Umbilical cord (tissue), 2 donors: ENCODE measurements around the gene KLK7. TPM values are rescaled to one million over a fixed set of nuclear protein-coding genes. Genes with fewer than 3 reads are reported as not detected.
"Not testable (repeated sequence)": the region's sequence is repeated elsewhere in the genome, so short reads cannot be mapped to it uniquely, and the experiment has no call there.

Source experiments
- DNase-seq: peaks from one replicate; pipeline ENCODE4 v3.0.0-alpha.2; 2015; ENCODE audit warnings: low spot score
- total RNA-seq: library from RNA; depleted of rRNA; stranded (reverse); fragments of >200 nt; gene quantifications from one replicate; pipeline ENCODE4 v1.2.3, GENCODE V29; 2014; ENCODE audit warnings: low replicate concordance; ENCODE audit not compliant: insufficient read depth

KLK7 gene
- total RNA-seq, 1 donor from 2014 or later = 0.72 TPM

DNA sequence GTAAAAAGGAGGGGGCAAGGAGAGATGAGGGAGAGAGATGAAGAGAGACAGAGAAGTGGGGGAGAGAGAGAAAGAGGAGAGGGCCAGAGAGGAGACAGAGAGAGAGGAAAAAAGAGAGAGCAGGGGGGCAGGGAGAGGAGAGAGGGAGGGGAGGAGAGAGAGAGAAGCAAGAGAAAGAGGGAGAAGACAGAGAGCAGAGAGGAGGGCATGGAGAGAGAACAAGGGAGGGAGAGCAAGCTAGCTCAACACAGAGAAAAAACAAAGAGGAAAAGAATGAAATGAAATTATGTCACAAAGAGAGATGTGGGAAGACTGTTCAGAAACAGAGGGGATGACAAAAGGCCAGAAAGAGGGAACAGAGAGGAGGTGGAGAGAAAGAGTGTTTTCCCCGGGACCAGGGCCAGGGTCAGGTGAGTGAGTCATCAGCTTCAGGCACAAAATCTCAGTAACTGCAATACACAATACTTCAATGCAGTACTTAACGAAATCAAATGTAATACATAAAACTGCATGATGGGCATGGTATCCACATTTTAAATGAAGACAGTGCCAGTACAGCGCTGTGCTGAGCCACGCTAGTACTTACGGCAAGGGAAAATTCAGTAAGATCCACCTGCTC is 4.8 kb downstream of the KLK7 start:
- DNase-seq = no peak

DNA sequence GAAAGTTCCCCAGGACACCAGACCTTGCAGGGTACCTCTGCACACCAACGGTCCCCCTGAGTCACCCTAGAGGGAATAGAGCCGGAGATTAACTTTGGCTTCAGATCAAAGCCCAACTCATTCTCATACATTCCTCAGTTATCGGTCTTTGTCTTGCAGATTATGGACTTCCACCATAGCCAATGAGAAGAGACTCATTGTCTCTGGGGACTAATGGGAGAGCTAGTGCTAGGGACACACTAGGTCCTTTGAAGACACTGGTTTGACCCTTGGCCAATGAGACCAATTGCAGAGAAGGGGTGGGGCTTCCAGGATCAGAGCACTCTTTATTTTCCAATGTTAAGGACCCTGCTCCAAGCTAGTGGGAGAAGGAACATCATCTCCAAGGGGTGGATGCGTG is 6.1 kb downstream of the KLK7 start:
- DNase-seq = no peak

DNA sequence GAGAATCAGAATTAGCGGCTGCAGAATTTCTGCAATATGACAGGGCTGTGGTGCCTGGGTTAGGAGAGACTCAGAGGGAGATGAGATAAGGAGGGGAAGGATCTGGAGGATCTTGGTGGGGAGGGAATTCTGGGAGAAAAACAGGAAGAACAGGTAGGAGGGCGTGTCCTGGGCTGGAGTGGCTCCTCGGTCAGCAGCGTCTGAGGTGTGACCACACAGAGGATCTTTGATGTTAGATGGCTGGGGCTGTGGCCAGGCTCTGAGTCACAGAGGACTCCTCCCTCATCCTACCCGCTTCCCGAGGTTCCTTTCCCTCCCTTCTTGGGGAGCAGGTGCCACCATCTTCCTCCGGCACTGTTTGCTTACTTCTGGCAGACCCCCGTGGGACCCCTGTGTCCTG is 8.0 kb downstream of the KLK7 start:
- DNase-seq = no peak

DNA sequence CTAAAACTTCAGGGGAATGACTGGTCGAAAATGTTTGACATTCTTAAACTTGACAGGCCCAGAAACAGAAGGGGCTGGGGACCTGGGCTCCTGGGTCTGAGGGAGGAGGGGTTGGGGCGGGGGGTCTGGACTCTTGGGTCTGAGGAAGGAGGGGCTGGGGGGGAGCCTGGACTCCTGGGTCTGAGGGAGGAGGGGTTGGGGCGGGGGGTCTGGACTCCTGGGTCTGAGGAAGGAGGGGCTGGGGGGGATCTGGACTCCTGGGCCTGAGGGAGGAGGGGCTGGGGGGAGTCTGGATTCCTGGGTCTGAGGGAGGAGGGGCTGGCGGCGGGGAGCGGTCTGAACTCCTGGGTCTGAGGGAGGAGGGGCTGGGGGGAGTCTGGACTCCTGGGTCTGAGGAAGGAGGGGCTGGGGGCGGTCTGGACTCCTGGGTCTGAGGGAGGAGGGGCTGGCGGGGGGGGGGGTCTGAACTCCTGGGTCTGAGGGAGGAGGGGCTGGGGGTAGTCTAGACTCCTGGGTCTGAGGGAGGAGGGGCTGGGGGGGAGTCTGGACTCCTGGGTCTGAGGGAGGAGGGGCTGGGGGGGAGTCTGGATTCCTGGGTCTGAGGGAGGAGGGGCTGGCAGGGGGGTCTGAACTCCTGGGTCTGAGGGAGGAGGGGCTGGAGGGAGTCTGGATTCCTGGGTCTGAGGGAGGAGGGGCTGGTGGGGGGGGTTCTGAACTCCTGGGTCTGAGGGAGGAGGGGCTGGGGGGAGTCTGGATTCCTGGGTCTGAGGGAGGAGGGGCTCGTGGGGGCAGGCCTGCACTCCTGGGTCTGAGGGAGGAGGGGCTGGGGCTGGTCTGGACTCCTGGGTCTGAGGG is 8.8 kb downstream of the KLK7 start:
- DNase-seq = no peak

DNA sequence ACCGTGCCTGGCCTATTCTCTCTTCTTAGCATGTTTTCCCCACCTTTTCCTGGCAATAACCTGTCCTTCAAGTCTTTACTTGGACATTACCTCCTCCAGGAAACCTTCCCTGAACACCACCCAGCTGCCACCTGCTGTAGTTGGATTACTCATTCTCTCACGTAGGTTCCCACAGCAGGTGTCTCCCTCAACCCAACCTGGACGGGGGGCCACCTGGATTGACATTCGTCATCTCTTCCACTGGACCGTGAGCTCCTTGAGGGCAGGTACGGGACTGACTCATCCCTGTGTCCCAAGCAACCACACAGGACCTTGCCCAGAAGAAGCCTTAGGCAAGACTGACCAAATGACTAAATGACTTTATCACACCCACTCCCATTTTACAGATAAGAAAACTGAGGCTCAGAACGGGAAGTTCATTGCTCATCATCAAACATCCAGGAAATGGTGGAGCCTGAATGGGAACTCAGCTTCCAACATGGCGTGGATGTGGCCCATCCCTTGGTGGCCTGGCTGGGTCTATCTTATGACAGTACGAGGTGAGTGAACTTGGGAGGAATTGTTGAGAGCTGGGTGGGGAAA is 10.8 kb downstream of the KLK7 start:
- no peak for DNase-seq

DNA sequence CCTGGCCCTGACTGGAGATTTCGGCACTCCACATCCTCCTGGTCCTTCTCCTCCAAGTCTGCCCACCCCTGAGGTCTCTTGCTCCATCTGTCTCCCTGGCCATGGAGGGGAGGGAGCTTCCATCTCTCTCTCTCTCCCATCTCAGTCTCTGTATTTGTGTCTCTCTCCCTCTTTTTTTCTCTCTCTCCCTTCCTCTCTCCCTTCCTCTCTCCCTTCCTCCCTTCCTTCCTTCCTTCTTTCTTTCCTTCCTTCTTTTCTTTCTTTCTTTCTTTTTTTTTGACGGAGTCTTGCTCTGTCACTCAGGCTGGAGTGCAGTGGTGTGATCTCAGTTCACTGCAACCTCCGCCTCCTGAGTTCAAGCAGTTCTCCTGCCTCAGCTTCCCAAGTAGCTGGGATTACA is 13.9 kb downstream of the KLK7 start:
- DNase-seq = not testable (repeated sequence)

DNA sequence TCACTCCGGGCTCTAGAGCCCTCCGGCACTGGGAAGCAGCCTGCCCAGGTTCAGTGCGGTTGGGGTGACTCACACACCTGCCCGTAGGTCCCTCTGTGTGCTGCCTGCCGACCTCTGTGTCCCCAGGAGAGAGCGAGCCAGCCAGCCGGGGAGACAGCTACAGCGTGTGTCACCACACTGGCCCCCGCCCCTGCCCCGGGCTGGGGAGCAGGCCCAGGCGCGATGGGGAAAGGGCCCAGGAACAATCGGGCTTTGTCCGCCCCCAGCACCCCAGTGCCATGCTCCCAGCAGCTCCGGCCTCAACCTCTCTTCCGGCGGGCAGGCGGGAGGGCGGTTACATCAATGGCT is 14.3 kb downstream of the KLK7 start, which contains the start of gene KLK6:
TSS of gene KLK6 (minus strand) at position 179 of the 348 bp plus-strand sequence. CDS start 1,487 bp downstream, outside the sequence.
- DNase-seq = no peak

DNA sequence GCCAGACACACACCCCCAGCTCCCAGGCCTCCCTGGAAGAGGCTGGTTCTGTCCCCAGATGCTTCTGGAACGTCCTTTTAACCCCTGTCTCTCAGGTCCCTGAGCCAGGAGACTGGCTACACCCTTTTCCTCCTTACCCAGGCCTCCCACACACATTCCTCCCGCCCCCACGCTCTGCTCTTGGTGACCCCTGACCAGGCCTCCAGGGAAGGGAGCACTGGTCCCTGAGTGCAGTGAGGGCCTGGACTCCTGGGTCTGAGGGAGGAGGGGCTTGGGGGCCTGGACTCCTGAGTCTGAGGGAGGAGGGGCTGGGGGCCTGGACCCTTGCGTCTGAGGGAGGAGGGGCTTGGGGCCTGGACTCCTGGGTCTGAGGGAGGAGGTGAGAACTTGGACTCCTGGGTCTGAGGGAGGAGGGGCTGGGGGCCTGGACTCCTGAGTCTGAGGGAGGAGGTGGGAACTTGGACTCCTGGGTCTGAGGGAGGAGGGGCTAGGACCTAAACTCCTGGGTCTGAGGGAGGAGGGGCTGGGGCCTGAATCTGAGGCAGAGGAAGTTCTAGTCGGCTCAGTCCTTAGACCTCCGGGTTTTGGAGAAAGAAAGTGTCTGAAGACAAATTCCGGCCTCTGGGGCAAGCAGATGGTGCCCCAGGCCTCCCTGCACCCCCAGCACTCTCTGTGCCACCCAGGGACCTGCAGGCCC is 14.9 kb downstream of the KLK7 start:
- DNase-seq = no peak

DNA sequence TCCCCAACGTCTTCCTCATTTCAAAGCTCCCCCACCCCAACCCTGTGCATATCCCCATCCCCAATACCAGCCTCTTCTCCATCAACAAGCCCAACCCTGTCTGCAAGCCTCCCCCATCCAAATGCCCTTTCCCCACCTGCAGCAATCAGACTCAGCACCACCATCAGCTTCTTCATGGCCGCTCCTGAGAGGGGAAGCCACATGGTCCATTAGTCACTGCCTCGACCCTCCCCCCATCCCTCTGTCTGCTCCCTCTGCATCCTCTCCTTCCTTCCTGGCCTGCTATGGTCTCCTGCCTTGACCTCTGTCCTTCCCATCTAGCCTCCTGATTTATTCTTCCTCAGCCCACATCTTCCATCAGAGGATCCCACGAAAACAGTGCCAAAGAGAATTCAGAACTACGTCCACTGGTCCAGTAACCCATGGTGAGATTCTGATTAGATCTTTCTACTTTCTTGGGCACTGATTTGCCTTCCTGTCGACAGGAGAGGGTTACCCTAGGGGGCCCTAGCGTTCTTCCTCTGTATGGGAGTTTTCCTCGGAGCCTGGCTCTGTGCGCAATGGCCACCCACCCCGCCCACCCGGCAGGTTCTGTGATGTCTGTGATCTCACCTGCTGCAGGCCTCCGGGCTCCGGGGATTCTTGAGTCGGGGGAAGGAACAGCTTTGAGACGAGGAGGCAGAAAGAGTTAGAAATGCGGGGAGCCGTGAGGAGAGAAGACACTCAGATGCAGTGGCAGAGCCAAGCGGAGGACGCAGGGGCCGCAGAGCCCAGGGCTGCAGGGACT is 15.6 kb downstream of the KLK7 start:
- DNase-seq = no peak

DNA sequence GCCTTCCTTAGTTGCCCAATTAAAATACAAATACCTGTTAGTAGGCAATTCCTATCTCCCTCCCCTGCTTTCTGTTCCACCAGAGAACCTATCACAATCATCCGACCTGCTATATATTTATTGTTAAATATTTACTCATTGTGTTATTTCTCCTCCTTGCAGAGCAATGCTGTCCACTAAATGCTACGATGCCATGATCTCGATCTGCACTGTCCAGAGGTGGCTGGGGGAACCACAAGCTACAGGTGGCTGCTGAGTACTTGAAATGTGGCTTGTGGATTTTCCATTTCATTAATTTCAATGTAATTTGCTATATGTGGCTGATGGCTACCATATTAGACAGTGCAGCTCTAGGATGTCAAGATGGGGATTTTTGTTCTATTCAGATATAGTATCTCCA is 19.5 kb downstream of the KLK7 start:
- no peak for DNase-seq

DNA sequence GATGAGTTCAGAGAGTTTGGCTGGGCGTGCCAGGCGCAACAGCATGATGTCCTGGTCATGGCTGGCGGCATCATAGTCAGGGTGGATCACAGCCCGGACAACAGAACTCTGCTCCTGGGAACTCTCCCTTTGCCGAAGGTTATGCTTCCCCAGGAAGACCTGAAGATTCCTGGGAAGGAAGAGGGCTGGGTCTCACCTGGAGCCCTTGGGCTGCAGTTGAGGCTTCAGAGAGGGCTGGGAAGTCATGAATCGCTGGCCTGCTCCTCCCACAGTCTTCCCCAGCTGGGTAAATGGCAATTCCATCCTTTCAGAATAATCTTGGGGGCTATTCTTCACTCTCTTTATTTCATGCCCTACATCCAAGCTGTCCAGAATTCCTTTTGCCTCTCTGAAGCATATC is 20.3 kb downstream of the KLK7 start:
- DNase-seq = no peak

DNA sequence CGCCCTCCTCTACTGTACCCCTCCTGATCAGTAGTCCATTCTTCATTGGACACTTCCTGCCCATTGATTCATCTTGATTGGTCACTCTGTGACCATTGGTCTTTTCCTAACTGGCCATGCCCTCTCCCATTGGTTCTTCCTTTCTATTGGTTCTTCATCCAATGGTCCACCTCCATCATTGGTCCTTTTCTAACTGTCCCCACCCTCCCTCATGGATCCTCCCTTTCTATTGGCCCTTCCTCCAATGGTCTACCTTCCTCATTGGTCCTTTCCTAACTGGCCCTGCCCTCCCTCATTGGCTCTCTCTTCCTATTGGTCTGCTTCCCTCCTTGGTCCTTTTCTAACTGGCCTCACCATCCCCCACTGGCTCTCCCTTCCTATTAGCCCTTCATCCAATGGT is 21.5 kb downstream of the KLK7 start:
- no peak for DNase-seq

DNA sequence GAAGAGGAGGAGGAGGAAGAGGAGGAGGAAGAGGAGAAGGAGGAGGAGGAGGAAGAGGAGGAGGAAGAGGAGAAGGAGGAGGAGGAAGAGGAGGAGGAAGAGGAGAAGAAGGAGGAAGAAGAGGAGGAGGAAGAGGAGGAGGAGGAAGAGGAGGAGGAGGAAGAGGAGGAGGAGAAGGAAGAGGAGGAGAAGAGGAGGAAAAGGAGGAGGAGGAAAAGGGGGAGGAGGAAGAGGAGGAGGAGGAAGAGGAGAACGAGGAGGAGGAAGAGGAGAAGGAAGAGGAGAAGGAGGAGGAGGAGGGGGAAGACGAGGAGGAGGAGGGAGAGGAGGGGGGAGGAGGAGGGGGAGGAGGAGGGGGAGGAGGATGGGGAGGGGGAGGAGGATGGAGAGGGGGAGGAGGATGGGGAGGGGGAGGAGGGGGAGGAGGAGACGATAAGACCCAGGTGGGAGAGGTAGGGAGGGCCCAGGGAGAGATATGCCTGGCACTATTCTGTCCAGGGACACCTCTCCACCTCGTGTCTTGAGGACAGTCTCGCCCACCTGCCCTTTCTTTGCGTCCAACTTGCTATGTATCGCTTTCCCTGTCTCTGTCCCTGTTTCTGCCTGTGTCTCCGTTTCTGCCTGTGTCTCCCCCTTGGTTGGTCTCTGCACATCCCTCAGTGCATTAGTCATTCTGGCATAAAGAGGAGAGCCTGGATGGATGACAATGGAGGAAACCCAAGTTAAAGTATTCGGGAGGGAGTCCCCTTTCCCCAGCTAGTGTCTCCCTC is 23.8 kb downstream of the KLK7 start:
- no peak for DNase-seq

DNA sequence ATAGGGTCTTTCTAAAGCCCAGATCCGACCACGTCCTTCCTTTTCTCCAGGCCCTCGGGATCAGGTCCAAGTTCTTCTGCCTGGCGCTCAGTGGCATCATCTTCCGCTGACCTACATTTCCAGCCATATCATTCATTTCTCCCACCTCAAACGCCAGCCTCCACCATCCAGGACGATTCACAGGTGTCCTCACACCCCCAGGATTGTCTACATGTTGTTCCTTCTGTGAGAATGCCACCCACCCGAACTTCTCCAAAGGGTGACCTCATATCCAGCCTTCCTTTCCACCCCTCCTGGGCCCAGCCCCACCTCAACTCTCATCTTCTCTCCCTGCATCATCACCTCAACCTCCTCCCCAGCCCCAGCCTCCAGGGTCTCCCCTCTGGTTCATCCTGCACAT is 26.1 kb downstream of the KLK7 start:
- DNase-seq = no peak

DNA sequence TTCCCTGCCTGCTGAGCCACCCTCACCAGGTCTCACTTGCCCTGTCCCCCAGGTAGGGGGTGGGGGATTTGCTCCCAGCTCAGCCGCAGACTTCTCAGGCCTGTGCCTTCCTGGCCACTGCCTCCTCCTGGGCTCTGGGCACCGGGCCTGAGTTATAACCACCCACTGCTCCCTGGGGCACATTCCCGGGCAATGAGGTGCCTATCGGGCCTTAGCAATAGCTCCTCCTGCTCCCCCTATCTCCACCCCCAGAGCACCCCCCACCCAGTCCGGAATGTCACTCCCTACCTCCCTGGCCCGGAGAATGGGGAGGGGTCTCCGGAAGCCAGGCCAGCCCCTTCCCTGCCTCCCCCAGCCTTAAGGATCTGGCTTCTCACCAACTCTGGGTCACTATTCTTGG is 30.8 kb downstream of the KLK7 start, which contains the start of gene KLK5:
TSS of gene KLK5 (minus strand) at position 129 of the 400 bp plus-strand sequence. CDS start 381 bp downstream, outside the sequence.
- DNase-seq = no peak

DNA sequence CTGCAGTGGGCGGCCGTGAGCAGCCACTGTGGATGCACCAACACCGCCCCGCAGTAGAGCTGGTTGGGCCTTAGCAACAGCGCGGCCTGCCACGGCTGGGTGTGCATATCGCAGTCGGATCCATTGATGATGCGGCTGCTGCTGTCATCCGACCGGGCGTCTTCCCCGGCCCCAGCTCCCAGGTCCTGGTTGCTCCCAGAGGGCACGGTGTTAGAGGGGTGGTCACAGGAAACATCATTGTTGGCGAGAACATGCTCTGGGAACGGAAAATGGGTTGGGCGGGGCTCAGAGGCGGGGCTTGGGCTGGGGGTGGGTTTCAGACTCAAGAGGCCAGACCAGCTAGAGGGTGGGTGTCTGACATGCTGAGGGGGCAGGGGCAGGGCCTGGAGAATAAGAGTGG is 33.9 kb downstream of the KLK7 start:
- DNase-seq = no peak

DNA sequence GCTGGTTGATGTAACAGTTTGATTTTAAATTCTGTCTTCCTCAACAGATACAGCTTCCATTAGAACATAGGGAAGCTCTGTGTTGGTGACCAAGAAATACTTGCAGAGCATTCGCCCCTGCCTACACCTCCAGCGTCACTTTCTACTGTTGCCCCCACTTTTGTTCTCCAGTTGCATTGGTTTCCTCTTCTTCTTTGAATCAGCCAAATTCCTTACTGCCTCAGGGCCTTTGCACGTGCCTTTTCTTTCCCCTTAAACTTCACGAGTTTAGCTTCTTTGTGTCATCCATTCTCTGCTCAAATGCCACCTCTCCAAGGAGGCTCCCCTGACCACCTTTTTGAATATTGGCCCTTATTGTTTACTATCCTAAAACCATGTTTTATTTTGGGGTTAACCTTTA is 36.6 kb downstream of the KLK7 start:
- no peak for DNase-seq

DNA sequence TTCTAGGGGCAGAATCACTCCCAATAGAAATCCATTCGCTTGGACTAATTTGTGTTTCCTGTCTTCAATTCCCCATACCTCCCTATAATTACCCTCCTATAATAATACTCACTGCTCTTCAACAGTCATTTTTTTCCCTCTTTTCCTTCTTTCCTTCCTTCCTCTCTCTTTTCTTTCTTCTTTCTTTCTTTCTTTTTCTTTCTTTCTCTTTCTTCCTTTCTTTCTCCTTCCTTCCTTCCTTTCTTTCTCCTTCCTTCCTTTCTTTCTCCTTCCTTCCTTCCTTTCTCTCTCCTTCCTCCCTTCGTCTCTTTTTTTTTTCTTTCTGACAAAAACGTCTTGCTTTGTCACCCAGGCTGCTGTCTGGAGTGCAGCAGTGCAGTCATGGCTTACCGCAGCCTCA is 38.9 kb downstream of the KLK7 start:
- DNase-seq = no peak

DNA sequence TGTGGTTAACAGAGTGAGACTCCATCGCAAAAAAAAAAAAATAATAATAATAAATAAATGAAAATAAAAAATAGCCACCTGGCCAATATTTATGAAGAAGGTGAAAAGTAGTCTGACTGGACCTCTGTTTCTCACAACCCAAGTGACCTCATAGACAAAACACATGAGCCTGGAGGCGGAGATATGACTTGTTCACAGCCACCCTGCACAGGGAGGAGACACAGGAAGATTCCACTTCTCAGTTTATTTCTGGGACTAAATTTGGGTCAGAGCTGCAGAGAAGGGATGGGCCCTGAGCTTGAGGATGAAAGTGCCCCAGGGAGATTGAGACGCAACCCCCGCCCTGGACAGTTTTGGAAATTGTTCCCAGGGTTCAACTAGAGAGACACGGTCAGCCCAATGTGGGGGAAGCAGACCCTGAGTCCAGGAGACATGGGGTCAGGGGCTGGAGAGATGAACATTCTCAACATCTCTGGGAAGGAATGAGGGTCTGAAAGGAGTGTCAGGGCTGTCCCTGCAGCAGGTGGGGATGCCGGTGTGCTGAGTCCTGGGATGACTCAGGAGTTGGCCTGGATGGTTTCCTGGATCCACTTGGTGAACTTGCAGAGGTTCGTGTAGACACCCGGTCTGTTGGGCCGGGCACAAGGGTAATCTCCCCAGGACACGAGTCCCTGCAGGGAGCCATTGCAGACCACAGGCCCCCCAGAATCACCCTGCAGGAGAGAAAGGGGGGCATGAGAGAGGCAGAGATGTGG is 40.5 kb downstream of the KLK7 start:
- no peak for DNase-seq

DNA sequence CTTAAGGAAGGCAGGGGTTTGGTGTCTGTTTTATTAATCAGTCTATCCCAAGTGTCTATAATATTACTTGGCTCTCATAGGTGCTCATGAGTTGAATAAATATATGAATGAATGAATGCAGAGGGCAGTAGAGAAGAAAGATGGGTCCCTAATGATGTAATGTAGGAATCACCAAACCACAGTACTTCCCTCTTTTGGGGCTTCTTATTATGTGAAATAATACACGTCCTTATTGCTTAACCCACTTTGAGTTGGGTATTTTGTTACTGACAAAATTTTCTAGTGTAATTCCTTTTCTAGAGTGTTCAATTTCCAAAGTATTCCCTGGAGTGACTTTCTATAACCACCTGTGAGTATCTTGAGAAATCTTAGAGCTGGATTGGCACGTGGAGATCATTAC is 44.1 kb downstream of the KLK7 start:
- no peak for DNase-seq
